Measurements from ENCODE around the gene SLC66A2.

SLC66A2 gene

GRCh38 chr18:79917169-79917852 lies 34.1 kb downstream of the SLC66A2 start:
- peak; percentile 6 for DNase-seq

GRCh38 chr18:79916546-79917168 lies 34.8 kb downstream of the SLC66A2 start:
- DNase-seq = peak; percentile 6

DNA sequence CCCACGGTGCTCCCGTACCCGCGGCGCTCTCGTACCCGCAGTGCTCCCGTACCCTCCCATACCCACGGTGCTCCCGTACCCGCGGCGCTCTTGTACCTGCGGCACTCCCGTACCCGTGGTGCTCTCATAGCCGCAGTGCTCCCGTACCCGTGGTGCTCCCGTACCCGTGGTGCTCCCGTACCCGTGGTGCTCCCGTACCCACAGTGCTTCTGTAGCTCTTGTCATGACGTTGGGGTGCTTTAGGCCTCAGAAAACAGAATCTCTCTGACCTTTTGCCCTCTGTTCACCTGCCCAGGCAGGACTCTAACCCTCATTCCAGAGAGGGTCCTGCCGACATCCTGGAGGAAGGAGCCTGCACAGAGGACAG lies 35.3 kb downstream of the SLC66A2 start:
- no peak for DNase-seq

- peak; percentile 6 for DNase-seq
These were observed 36.0 kb downstream of the SLC66A2 start for GRCh38 chr18:79915161-79916127.

DNA sequence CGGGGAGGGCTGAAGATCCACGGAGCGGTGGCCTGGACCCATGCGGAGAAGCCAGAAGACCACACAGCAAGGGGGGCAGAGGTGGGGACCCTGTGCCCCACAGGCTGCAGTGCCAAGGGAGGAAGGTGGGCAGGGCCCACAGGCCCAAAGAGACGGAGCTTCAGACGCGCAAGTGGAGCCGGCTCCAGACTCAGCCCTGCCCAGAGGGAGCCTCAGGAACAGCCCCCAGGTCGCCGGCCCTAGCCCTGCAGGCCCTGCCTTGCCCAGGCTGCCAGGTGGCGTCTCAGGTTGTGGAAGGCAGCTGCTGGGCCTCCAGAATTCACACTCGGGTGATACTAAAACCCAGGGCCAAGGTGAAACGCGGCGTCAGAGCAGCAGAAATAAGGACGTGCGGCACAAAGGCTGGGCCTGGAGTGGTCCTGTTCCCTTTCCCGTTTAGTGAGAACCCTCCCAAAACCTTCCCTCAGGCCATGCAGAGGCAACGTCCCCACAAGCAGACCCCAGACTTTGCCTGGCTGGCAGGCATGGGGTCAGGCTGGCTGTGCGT lies 36.8 kb downstream of the SLC66A2 start:
- no peak for DNase-seq

GRCh38 chr18:79912994-79913831 lies 38.2 kb downstream of the SLC66A2 start:
- DNase-seq = peak; percentile 4

- peak; percentile 15 for DNase-seq
These were observed 39.0 kb downstream of the SLC66A2 start for GRCh38 chr18:79912409-79912991.

DNA sequence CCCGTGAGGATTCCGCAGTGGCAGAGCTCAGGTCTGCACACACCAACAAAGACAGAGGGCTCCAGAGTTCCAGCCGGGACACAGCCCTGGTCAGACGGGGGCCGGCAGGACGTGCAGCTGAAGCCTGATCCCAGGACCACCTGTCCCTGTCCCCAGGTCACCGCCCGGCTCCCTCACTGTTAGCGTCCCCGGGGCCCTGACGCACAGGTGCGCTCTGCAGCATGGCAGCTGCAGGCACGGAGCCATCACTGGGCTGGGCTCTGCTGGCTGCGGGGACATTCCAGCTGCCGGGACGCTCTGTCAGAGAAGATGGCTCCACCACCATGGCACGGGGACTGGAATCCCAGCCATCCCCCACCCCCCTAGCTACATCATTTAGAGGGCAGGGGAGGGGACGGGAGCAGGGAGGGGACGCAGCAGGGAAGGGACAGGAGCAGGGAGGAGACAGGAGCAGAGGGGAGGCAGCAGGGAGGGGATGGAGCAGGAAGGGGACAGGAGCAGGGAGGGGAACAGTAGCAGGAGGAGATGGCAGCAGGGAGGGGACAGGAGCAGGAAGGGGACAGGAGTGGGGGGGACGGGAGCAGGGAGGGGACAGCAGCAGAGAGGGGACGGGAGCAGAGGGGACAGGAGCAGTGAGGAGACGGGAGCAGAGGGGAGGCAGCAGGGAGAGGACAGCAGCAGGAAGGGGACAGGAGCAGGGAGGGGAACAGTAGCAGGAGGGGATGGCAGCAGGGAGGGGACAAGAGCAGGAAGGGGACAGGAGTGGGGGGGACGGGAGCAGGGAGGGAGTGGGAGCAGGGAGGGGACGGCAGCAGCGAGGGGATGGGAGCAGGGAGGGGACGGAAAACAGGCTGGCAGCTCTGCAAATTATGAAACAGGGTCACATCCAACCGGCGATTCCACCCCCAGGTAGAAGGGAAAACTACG lies 39.8 kb downstream of the SLC66A2 start:
- DNase-seq = peak; percentile 3

- DNase-seq = no peak
These were observed 40.7 kb downstream of the SLC66A2 start for GRCh38 chr18:79910563-79911343.

DNA sequence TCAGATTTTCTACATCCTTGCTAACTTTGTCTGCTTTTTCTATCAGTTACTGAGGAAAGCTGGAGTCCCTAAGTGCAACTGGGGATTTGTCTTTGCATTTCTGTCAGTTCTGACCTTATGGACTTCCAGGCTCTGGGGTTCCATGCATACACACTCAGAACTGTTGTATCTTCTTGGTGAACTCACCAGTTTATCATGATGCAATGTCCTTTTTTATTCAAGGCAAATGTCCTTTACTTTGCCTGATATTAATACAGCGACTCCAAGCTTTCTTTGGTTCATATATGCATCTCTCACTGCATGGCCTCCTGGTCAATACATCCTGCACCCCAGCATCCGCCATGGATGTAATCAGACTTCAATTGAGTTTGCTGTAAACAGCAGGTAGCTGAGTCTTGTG lies 44.7 kb downstream of the SLC66A2 start:
- DNase-seq = no peak

- DNase-seq = no peak
These were observed 45.5 kb downstream of the SLC66A2 start for GRCh38 chr18:79905993-79906392.

DNA sequence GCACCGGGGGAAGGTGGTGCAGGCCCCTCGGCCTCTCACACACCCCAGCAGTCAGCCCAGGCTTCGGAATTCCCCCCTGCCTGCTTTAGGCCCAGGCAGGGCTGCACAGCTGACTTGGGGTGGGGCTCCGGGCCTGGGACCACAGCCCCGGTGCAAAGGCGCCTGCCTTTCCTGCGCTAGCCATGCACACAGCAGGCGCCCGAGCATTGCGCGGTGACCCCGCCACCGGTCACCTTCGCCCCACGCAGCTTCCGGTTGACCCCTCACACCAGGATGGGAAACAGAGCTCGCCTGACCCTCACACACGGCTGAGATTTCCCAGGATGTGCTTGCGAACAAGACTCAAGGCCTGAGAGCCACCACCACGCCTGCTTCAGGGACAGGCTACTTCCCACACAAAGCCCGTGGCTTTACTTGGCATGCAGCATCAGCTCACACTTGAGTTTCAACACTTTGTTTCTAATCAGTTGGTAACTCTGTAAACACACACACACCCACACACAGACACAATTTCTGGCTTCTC lies 46.0 kb downstream of the SLC66A2 start:
- peak; percentile 6 for DNase-seq

DNA sequence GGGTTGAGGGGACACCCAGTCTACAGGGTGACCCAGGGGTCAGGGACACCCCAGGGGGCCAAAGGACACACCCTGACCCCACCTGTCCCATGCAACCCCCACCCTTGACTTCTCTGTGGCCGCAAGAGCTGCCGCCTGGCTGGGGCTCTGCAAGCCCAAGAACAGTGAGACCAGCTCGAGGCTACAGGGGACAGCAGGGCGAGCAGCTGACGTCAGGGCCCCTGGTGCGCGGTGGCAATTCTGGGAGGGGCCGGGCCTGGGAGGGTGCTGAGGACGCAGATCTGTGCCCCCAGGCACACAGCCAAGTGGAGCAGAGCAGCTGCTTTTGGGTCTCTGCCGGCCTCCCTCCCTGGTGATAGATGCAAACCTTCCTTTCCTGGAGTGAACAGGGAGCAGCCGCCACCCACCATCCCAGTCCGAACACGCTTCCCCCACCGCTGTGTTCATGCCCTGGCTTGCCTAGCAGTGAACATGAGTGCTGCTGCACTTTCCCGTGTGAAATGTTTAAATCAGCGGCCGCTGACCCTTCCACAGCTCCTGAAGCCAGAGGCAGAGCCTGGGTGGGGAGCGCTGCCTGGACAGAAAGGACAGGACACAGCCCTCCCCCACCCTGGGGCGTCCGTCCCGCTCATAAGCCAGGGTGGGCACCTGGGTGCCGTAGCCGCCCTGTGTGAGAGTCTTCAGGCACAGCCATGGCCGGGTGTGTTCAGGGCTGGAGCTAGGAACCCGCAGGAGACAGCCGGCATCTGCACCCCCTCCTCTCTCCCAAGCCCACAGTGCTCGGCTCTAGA lies 46.9 kb downstream of the SLC66A2 start:
- peak; percentile 4 for DNase-seq

GRCh38 chr18:79903787-79904356 lies 47.6 kb downstream of the SLC66A2 start:
- peak; percentile 5 for DNase-seq

DNA sequence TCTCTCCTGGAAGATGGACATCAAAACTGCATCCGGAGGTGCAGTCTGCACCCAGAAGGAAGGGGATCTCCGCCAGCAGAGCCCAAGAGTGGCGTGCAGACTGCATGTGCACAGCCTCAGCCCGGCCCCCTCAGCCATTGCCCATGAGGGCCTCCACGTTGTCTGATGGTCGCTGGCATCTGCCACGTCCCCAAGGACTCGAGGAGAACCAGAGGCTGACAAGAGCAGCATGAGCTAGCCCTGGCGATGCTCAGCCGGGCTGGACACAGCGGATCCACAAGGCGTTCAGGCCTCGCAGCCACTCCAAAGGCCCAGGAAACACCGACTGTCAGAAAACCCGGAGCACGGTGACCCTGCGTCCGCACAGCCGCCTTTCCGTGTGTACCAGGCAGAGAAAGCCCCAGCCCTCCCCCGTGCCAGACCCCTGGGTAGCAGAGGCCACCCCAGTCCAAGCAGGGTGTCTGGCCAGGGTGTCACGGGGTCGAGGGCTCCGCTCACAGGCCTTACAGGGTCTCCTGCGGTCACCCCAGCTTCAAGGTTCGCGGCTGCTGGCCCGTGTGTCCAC lies 48.3 kb downstream of the SLC66A2 start:
- peak; percentile 5 for DNase-seq

- DNase-seq = peak; percentile 3
These were observed 48.8 kb downstream of the SLC66A2 start for GRCh38 chr18:79902640-79903039.

GRCh38 chr18:79902075-79902474 lies 49.4 kb downstream of the SLC66A2 start:
- DNase-seq = no peak

GRCh38 chr18:79901665-79902064 lies 49.8 kb downstream of the SLC66A2 start:
- no peak for DNase-seq

Measured in activated CD4-positive, alpha-beta T cell treated with anti-CD3 and anti-CD28 coated beads for 1 hour (primary cell).